Amniotic epithelial cell (primary cell): ENCODE data around the gene UBAC2.

Experiments used
- DNase-seq: peaks from one replicate; pipeline ENCODE4 v3.0.0-alpha.2; 2010; ENCODE audit warnings: low read depth

Gene UBAC2

GRCh38 chr13:99313501-99313900 lies 112.8 kb downstream of the UBAC2 start:
- DNase-seq = peak; percentile 42

- no peak for DNase-seq
Observed at GRCh38 chr13:99313941-99314340, 113.3 kb downstream of the UBAC2 start.

- no peak for DNase-seq
Observed at GRCh38 chr13:99314640-99315176, 114.1 kb downstream of the UBAC2 start.

- no peak for DNase-seq
Observed at GRCh38 chr13:99315186-99315585, 114.5 kb downstream of the UBAC2 start.

- no peak for DNase-seq
Observed at GRCh38 chr13:99316224-99316623, 115.6 kb downstream of the UBAC2 start.

GRCh38 chr13:99316657-99317256 lies 116.1 kb downstream of the UBAC2 start:
- no peak for DNase-seq

GRCh38 chr13:99320693-99321481 lies 120.2 kb downstream of the UBAC2 start:
- DNase-seq = peak; percentile 91

GRCh38 chr13:99321709-99322108 lies 121.1 kb downstream of the UBAC2 start:
- DNase-seq = no peak

GRCh38 chr13:99322297-99323103 lies 121.8 kb downstream of the UBAC2 start:
- DNase-seq = peak; percentile 92

- peak; percentile 65 for DNase-seq
Observed at GRCh38 chr13:99323488-99323887, 122.8 kb downstream of the UBAC2 start.

GRCh38 chr13:99326012-99326411 lies 125.4 kb downstream of the UBAC2 start:
- no peak for DNase-seq

GRCh38 chr13:99327126-99327525 lies 126.5 kb downstream of the UBAC2 start:
- DNase-seq = no peak

GRCh38 chr13:99327761-99328160 lies 127.1 kb downstream of the UBAC2 start:
- DNase-seq = no peak

- no peak for DNase-seq
Observed at GRCh38 chr13:99329477-99329876, 128.8 kb downstream of the UBAC2 start.

GRCh38 chr13:99330942-99331341 lies 130.3 kb downstream of the UBAC2 start:
- DNase-seq = no peak

GRCh38 chr13:99331881-99332293 lies 131.2 kb downstream of the UBAC2 start:
- no peak for DNase-seq

- no peak for DNase-seq
Observed at GRCh38 chr13:99332456-99332855, 131.8 kb downstream of the UBAC2 start.

GRCh38 chr13:99334221-99334620 lies 133.6 kb downstream of the UBAC2 start:
- DNase-seq = no peak

GRCh38 chr13:99335087-99335486 lies 134.4 kb downstream of the UBAC2 start:
- DNase-seq = no peak

- no peak for DNase-seq
Observed at GRCh38 chr13:99335603-99336002, 134.9 kb downstream of the UBAC2 start.

- no peak for DNase-seq
Observed at GRCh38 chr13:99339230-99339721, 138.6 kb downstream of the UBAC2 start.

GRCh38 chr13:99339736-99340397 lies 139.2 kb downstream of the UBAC2 start:
- DNase-seq = peak; percentile 82
